Kidney (tissue), 14 donors: ENCODE results near the gene A4GNT. TPM values are rescaled to one million over a fixed set of nuclear protein-coding genes. Genes with fewer than 3 reads are reported as not detected.

Experiments
- DNase-seq, 5 donors: peaks; one replicate each; pipeline ENCODE4 v3.0.0-alpha.2; 2013 to 2020
- FAIRE-seq: peaks from 2 replicates; lab custom pipeline; 2012; peaks lifted over from hg19 to GRCh38; lab: Jason Lieb, UNC
- H3K27ac ChIP-seq, 2 donors: one replicate each; pipeline ENCODE4 v1.7.0; 2013; ENCODE audit warnings: low read depth in 2 of 2, low read length in 2 of 2, inconsistent platforms in 1 of 2
- H3K27me3 ChIP-seq: one replicate; pipeline ENCODE4 v1.7.1; 2013; ENCODE audit warnings: low read length, inconsistent platforms; ENCODE audit not compliant: control insufficient read depth, insufficient read depth
- H3K36me3 ChIP-seq, 3 donors: one replicate each; pipeline versions ENCODE4 v1.7.0 to v1.7.1; 2013; ENCODE audit warnings: low read length in 3 of 3, control low read depth in 1 of 3, inconsistent platforms in 1 of 3; ENCODE audit not compliant: insufficient read depth in 3 of 3, control insufficient read depth in 2 of 3
- H3K4me1 ChIP-seq, 3 donors: one replicate each; pipeline versions ENCODE4 v1.7.0 to v1.7.1; 2013; ENCODE audit warnings: low read length in 3 of 3, inconsistent platforms in 1 of 3, low read depth in 1 of 3; ENCODE audit not compliant: control insufficient read depth in 2 of 3, insufficient read depth in 2 of 3
- H3K4me3 ChIP-seq, 3 donors: one replicate each; pipeline versions ENCODE4 v1.7.0 to v1.8.1; 2013; ENCODE audit warnings: low read length in 3 of 3, control low read depth in 1 of 3, inconsistent platforms in 1 of 3
- H3K9ac ChIP-seq, 3 donors: one replicate each; pipeline versions ENCODE4 v1.7.0 to v1.7.1; 2013; ENCODE audit warnings: low read length in 3 of 3, control low read depth in 1 of 3, inconsistent platforms in 1 of 3
- H3K9me3 ChIP-seq, 3 donors: one replicate each; pipeline versions ENCODE4 v1.7.0 to v1.7.1; 2013; ENCODE audit warnings: low read length in 3 of 3, control low read depth in 1 of 3, inconsistent platforms in 1 of 3; ENCODE audit not compliant: control insufficient read depth in 2 of 3, insufficient read depth in 1 of 3
- CTCF ChIP-seq: IDR thresholded peaks from 3 replicates; pipeline ENCODE4 v1.5.1; 2012; ENCODE audit warnings: mild to moderate bottlenecking, moderate library complexity, borderline replicate concordance; ENCODE audit not compliant: insufficient read depth; ENCODE audit errors: extremely low read depth
- intact Hi-C: fragments of 100-400 bp; cut with DNase I; formaldehyde crosslinking; loops from one replicate; pipeline ENCODE4 v1.11.1; 2022
- polyA plus RNA-seq: library from polyadenylated mRNA; stranded (reverse); fragments of 350-450 nt; fragmentation: Illumina TruSeq; extraction: RNeasy Lipid Tissue Mini Kit (QIAGEN cat#74804); gene quantifications from one replicate; pipeline ENCODE4 v1.2.3, GENCODE V29; 2014; ENCODE audit warnings: low read depth, low replicate concordance; ENCODE audit not compliant: insufficient read depth
- total RNA-seq: library from RNA; stranded (reverse); fragmentation: NEBNext Ultra II Directional; extraction: Animal tissue kit (Norgen Biotek cat#: 25700); gene quantifications from one replicate; pipeline ENCODE4 v1.2.1, GENCODE V29; 2021
- donor health status: control.
- donor health status: control.
- donor health status: control.
- donor health status: control.
- donor health status: control.
- donor health status: DM: yes; HTN: yes; CAD: no.
- donor health status: Normal renal cell carcinoma (clear cell type).

A4GNT gene
- total and polyA plus RNA-seq, 2 donors from 2014 or later = not detected

GRCh38 chr3:138135833-138136194, 3.6 kb upstream of the A4GNT start:
- H3K9ac ChIP-seq = no peak overlapping the region
- H3K4me3 ChIP-seq = no peak overlapping the region
- intact Hi-C loops = no loop called here
- no peaks in the 10 kb centered on the region for H3K36me3 ChIP-seq
- H3K9me3 ChIP-seq = no peaks in the 10 kb centered on the region
- H3K4me1 ChIP-seq = no peaks in the 10 kb centered on the region
- DNase-seq (no peak), FAIRE-seq (no peak)
- no peak for TF ChIP-seq CTCF
- H3K27ac ChIP-seq = no peak overlapping the region
- H3K27me3 ChIP-seq = no peaks in the 10 kb centered on the region

GRCh38 chr3:138135146-138135832, 3.1 kb upstream of the A4GNT start:
- Histone ChIP-seq H3K4me3 (no peak overlapping the region), H3K27ac (no peak overlapping the region), H3K9me3 (no peaks in the 10 kb centered on the region), H3K9ac (no peak overlapping the region), H3K36me3 (no peaks in the 10 kb centered on the region), H3K27me3 (no peaks in the 10 kb centered on the region), H3K4me1 (no peaks in the 10 kb centered on the region)
- intact Hi-C loops = no loop called here
- DNase-seq = no peak
- FAIRE-seq = no peak
- TF ChIP-seq CTCF = no peak

GRCh38 chr3:138127636-138128365, 4.4 kb downstream of the A4GNT start:
- no peak for FAIRE-seq
- Histone ChIP-seq H3K36me3 (no peaks in the 10 kb centered on the region), H3K9me3 (peaks cover 0 to 6% (median 0%) of the 10 kb centered on the region in 3 donors), H3K4me1 (peaks cover 0 to 6% (median 0%) of the 10 kb centered on the region in 3 donors), H3K9ac (no peak overlapping the region), H3K27me3 (no peaks in the 10 kb centered on the region), H3K27ac (no peak overlapping the region), H3K4me3 (no peak overlapping the region)
- no peak for DNase-seq
- no peak for TF ChIP-seq CTCF
- intact Hi-C loops = no loop called here
